ENCODE data around the gene RANBP17.

GRCh38 chr5:170849374-170849773, 12.4 kb upstream of the RANBP17 start:
- TF ChIP-seq, protein P1, sequence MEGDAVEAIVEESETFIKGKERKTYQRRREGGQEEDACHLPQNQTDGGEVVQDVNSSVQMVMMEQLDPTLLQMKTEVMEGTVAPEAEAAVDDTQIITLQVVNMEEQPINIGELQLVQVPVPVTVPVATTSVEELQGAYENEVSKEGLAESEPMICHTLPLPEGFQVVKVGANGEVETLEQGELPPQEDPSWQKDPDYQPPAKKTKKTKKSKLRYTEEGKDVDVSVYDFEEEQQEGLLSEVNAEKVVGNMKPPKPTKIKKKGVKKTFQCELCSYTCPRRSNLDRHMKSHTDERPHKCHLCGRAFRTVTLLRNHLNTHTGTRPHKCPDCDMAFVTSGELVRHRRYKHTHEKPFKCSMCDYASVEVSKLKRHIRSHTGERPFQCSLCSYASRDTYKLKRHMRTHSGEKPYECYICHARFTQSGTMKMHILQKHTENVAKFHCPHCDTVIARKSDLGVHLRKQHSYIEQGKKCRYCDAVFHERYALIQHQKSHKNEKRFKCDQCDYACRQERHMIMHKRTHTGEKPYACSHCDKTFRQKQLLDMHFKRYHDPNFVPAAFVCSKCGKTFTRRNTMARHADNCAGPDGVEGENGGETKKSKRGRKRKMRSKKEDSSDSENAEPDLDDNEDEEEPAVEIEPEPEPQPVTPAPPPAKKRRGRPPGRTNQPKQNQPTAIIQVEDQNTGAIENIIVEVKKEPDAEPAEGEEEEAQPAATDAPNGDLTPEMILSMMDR (IDR thresholded peaks at IDR 0.05), result no peak
- TF ChIP-seq POLR2A (IDR thresholded peaks at IDR 0.05), result no peak
